GM18498 (cell line): Measurements from ENCODE around the gene AURKAIP1.
"Not testable (repeated sequence)": the region's sequence is repeated elsewhere in the genome, so short reads cannot be mapped to it uniquely, and the experiment has no call there.

Source experiments
- ATAC-seq: cut with Tn5 transposase; IDR thresholded peaks from one replicate; pipeline ENCODE4 v1.9.1; 2021; ENCODE audit warnings: mild to moderate bottlenecking, moderate library complexity; ENCODE audit not compliant: unreplicated experiment

Gene AURKAIP1

DNA sequence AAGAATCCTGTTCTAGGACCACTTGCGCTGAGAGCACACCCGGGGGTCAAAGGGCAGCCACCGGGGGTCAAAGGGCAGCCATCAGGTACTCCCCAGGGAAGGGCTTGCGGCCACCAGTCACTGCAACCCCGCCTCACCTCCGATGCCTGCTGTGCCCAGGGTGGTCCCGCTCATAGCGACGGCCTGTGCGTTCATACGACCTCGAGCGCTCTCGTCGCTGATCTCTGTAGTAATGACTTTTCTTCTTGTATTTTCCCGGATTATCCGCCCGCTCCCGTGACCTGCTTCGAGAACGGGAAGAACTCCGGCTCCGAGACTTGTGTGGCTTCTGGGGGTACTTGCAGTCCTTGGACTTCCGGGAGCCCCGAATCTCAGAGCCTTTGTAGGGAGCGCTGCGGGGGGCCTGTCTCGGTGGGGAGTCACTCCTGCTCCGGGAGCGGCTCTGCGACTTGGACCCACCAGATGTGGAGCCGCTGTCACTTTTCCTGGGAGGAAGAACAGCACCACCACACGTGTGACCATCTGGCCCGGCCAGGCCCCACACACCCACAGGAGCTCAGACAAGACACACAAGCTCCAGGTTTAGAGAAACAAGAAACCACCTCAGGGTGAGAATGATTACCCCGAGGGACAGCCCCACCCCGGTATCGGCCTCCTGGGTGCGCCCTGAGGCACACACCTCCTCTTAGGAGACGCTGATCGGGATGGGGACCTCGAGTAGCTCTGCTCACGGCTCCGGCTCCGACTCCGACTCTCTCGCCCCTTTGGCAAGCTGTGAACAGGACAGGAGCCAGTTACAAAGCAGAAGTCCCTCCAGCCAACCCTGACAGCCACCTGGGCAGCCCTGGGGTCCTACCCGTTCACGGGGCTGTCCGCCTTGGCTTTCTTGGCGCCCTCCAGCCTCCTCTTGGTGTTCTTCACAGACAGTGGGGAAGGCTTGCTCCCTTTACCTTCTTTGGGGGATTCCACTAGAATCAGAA is 12.4 kb upstream of the AURKAIP1 start:
- no peak for ATAC-seq

DNA sequence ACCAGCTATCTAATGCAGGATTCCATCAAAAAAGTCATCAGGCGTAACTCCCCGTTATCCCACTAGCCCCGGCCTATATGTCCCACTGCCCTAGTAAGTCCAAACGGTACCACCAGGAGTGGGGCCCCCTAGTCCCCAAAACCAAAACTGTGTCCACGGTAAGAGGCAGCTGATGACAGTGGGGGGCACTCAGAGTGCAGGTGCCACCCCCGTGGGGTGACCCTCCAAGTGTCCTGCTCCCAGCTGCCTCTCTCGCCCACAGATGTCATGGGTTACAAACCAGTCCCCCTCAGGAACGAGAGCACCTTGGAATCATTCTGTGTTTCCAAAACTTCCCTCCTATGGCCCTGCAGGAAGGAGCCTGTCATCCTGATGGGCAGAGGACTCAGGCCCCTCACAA is 10.9 kb upstream of the AURKAIP1 start:
- no peak for ATAC-seq

DNA sequence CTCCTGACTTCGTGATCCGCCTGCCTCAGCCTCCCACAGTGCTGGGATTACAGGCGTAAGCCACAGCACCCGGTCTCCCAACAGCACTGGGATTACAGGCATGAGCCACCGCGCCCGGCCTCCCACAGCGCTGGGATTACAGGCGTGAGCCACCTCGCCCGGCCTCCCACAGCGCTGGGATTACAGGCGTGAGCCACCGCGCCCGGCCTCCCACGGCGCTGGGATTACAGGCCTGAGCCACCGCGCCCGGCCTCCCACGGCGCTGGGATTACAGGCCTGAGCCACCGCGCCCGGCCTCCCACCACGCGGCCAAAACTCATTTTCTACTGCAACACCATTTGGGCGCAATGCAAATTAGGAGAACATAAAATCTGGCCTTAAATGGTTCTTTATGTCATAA is 10.3 kb upstream of the AURKAIP1 start:
- ATAC-seq = not testable (repeated sequence)

DNA sequence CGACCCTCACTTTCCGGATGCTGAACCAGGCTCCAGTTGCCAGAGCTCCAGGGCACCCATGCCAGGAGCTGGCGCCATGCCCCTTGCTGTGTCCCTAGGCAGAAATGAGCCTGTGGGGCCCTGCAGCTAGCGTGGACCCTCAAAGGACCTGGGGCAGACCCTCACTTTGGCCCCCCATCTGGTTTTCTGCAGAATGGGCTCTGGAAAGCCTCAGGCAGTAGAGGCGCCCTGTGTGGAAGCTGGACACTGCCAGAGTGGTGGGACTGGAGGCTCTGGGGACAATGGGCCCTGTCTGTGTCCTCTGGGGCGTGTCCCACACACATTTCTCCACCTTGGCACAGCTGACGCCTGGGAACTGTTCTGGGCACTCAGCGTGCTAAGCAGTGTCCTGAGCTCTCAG is 6.3 kb upstream of the AURKAIP1 start:
- no peak for ATAC-seq

DNA sequence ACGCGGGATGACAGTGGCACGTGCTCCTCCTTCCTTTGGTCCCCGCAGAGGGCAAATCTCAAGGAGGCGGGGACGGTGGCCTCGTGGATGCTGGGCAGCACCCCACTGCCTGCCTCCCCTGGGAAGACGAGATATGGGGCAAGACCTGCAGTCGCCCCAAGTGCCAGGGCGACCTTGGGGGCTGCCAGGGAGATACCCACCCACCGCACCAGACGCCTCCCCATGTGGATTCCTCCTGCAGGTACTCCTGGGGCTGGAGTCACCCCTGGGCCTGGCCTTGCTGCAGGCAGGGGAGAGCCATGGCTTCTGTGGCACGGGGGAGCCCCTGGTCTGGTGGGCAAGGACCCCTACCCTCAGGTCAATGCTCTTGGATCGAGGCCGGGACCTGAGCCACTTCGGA is 5.9 kb upstream of the AURKAIP1 start:
- no peak for ATAC-seq

DNA sequence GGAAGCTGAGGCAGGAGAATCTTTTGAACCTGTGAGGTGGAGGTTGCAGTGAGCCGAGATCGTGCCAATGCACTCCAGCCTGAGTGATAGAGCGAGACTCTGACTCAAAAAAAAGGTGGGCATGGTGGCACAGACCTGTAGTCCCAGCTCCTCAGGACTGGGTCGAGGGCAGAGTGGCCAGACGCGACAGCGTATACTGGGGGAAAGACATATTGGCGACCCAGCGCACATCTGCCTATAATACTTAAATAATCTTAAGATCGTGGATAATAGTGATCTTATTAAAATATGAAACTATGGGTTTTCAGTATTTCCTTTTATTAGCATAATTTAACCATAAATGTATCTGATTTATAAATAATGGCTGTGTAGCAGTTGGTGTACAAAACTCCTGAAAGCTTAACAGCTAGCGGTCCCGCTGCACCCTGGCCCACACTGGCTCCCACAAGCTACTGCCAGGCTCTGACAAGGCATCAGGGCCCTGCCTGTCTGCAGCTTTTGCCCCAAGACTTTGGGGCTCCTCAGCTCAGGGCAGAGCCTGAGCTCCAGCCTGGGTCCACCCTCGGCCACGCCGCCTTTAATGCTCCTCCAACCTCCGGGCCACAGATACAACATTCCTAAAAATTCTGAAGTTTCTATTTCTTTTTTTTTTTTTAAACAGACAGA is 2.7 kb upstream of the AURKAIP1 start:
- ATAC-seq = no peak

DNA sequence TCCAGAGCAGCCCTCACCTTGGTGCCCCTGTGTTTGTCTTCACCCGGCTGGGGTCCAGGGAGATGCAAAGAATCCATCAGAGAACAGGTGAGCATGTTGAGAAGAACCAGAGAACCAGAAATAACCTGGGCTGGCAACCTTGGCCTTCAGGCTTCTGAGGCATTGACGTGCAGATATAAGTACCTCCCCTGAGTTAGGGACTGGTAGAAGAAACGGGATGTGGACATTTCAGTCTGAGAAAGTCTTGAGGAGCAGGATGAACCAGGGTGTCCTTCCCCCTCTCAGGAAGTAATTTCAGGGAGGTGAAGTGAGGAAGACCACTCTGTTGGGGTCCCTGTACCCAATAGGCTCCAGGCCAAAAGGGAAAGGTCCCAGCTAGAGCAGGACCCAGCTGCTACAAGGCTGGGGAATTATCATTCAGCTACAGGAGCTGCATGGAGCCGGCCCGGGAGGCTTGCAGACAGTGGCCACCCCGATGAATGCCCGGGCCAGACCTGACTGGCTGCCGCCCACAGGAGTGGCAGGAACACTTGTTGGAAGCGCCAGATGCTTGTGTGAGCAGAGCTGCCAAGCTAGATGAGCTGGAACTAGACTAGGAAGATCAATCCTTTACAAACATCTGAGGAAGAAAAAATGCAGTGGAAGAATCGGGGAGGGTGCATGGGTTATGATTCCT is 1.7 kb upstream of the AURKAIP1 start:
- ATAC-seq = no peak

DNA sequence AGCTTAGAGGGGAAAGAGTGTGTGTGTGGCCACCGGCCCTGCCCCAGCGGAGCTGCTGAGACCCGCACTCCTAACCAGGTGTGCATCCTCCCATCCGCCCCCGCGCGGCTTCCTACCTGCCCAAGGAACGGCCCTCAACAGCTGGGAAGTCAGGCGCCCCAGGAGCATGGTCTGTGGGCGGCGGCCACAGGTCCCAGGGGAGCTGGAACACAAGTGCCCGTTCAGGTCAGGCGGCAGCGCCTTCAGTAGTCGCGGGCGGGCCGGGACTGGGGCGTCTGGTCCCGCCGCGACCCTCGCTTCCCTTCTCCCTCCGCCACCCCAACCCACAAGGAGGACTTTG is 448 bp downstream of the AURKAIP1 start:
- ATAC-seq = no peak

DNA sequence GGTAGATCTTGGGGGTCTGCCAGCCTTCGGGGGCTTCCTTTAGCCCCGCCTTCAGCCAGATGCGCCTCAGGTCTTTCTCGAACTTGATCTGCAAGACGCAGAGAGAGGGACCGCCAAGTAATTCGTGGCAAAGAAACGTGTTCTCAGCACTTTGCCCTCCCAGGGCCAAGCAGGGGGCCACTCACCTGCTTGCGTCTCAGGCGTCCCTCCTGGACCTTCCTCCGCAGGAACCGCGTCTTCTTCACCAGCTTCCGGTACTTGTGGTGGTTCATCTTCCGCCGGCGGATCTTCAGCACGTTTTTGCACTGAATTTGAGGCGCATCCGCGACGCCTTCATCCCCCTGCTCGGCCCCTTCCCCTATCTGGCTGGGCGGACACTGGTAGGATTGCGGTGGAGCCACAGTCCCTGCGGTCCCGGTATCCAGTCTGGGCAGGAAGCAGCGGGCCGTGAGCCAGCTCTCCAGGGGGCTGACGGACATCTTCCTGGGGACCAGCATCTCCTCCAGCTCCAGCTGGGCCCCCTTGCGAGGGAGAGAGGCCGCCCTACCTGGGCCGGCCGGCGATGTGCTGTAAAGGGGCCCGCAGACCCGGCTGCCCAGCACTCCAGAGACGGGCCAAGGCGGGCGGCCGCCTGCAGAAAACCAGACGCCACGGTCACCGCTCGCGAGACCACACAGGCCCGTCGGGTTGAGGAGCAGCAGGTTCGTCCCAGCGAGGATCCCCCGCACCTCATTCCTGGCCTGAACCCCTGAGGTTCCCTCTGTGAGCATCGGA is 1.0 kb downstream of the AURKAIP1 start:
- no peak for ATAC-seq

DNA sequence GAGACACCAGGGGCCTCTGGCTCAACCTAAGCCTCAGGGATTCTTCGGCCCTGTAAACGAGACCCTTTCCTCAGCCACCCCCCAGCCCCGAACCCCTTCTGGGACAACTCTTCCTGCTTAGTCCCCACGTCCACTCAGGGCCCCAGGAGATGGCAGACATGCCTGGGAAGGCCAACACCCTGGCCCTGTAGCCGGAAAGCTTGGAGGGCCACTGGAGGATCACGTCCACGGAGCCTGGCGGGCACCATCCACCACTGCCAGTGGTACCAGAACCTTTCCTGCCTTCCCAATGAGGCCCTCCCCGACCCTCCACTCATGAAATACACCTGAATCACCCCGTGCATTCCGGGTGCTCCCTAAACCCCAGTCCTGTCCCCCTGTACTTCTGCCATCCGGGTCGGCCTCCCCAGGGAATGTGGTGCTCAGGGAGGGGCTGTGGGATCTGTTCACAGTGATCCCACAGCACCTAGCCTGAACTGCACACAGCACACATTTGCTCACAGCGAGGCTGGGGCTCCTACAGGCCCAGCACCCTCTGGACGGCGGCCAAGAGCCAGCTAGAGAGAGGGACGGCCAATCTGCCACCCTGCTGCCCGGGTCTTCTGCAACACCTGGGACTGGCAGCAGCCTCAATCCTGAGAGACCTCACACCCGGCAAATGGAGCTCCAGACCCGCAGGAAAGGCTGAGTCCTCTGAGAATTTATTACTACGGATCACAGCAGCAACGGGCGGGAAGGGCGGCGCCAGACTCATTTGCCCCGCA is 1.8 kb downstream of the AURKAIP1 start:
- no peak for ATAC-seq

DNA sequence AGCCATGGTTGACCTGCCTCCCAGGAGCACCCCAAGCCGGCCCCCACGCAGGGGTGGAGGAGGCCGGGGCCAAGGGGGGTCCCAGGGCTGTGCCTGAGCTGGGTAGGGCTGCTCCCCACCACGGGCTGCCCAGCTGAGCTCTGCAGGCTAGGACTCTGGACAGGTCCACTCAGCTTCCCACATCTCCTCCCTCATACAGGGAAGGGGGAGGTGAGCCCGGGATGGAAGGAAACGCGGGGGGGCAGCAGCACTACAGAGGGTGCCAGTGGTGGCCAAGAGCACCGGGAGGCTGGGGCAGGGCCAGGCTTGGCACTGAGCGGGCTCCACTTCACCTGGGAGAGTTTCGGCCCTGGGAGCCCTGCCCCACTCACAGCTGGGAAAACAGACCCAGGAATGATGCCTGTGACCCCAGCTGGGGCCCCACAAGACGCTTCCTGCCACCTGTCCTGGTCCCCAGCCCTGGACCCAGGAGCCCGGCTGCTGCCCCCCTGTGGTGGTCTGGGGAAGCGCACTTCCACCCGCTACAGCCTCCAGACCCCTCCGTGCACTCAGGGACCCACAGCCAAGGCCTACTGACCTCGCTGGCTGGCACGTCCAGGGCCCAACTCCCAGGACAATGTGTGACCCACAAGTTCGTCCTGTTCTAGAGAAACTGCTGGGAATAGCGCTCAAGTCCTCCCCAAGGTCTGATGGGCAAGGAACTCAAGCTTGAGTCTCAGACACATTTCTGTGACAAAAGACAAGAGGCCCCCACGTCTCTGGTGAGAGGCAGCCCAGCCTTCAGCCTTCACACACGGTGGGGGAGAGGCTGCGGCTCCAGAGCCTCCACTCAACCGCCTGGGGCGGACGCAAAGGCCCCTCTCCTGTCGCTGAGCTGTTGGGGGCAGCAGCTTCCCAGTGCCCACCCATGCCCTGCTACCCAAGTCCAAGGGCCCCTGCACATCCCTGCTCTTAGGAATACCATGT is 3.0 kb downstream of the AURKAIP1 start:
- ATAC-seq = no peak

DNA sequence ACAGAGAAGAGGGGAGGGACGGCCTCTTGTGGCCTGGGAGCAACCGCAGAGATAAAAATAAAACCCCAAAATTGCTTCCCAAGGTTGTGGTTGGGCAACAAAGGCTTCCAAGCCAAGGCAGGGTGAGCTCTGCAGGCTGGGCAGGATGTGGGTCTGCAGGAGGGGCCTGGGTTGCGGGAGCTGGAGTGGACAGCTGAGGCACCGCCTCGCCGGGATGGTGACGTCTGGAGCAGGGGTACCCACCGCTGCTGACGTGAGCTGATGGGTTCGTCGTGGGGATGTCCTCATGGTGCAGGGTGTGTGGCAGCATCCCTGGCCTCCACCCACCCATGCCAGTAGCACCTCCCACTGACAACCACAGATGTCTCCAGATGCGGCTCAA is 3.7 kb downstream of the AURKAIP1 start:
- no peak for ATAC-seq

DNA sequence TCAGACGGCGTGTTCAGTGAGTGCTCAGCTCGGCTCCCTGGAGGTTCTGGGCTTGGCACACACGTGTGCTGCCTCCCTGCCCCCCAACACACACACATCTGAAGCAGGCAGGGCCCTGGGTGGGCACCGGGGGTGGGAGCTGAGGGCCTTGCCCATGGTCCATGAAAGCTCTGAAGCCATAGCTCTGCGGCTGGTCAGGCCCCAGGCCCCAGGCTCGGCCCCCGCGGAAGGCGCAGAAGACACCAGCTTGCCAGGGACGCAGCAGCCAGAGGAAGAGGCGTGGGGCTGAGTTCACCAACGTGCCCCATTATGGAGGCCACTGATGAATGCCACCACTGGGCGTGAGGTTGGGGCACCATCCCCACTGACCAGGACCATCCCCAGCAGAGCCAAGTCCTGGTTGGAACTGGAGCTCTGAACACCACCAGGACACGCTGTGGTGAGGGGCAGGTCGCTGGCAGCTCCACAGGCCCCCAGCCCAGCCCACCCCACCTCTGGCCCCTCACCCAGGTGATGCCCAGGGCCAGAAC is 4.2 kb downstream of the AURKAIP1 start:
- no peak for ATAC-seq

DNA sequence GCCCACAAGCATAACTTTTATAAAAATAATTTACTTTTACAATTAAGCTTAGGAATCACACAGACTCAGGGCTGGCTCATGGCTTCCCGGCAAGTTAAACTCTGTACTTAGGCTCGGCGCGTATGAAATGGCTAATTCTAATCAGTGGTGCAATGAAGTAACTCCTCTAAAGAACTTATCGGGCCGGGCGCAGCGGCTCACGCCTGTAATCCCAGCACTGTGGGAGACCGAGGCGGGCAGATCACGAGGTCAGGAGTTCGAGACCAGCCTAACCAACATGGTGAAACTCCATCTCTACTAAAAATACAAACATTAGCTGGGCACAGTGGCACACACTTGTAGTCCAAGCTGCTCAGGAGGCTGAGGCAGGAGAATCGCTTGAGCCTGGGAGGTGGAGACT is 4.9 kb downstream of the AURKAIP1 start:
- ATAC-seq = not testable (repeated sequence)

DNA sequence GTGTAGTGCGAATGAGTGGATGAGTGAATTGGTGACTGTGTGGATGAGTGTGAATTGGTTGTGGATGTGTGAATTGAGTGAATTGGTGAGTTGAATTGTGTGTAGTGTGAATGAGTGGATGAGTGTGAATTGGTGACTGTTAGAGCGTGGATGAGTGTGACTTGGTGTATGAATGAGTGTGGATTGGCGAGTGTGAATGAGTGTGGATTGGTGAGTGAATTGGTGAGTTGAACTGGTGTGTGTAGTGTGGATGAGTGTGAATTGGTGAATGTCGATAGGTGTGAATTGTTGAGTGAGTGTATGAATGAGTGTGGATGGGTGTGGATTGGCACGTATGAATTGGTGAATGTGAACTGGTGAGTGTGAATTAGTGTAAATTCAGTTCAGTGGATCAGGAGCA is 7.7 kb downstream of the AURKAIP1 start:
- ATAC-seq = no peak

DNA sequence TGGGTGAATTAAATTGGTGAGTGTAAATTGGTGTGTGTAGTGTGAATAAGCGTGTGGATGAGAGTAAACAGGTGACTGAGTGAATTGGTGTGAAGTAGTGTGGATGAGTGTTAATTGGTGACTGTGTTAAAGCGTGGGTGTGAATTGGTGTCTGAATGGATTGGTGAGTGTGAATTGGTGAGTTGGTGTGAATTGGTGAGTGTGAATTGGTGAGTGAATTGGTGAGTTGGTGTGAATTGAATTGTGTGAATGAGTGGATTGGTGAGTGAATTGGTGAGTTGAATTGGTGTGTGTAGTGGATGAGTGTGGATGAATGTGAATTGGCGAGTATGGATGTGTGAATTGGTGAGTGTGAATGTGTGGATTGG is 8.3 kb downstream of the AURKAIP1 start:
- no peak for ATAC-seq

DNA sequence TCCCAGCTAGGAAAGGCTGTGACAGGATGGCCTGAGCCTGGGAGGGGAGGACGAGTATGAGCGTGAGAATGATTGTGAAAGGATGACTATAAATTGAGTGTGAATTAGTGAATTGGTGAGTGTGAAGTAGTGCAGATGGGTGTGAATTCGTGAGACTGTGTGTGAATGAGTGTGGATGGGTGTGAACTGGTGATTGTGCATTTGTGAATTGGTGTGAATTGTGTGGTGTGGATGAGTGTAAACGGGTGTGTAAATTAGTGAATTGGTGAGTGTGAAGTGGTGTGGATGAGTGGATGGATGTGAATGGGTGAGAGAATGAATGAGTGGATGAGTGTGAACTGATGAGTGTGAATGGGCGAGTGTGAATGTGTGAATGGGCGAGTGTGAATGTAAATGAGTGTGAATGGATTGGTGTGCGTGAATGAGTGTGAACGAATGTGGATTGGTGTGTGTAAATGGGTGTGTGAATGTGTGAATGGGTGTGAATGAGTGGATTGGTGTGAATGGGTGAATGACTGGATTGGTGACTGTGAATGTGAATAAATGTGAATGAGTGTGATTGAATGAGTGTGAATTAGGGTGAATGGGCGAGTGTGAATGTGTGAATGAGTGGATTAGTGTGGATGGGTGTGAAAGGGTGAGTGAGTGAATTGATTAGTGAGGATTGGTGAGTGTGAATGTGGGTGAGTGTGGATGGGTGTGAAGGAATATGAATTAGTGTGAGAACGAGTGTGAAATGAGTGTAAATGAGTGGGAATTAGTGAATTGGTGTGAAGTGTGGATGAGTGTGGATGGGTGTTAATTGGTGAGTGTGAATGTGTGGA is 8.9 kb downstream of the AURKAIP1 start:
- ATAC-seq = no peak

DNA sequence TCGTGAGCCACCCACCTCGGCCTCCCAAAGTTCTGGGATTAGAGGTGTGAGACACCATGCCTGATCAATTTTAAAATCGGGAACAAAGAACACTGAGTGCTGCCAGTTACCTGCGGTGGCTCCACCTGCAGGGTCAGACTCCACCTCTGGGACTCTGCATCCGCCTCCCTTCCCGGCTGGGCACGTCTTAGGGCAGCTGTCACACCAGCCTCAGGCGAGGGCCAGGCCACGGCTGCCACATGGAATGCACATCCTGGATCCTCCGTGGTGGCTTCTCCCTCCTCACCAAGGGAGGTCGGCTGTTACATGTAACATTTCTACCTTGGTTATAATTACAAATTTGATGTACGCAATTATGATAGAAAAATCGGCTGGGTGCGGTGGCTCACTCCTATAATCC is 10.7 kb downstream of the AURKAIP1 start:
- ATAC-seq = no peak
